H9 (cell line): ENCODE data around the gene VWA8. TPM values are rescaled to one million over a fixed set of nuclear protein-coding genes. Genes with fewer than 3 reads are reported as not detected.

Source experiments
- DNase-seq: peaks from one replicate; pipeline ENCODE4 v3.0.0-alpha.2; 2017
- H2AFZ ChIP-seq: one replicate; pipeline ENCODE4 v1.6.1; 2013; ENCODE audit warnings: mild to moderate bottlenecking, low read length, control low read depth, moderate library complexity
- H2AK5ac ChIP-seq: 2 replicates; pipeline ENCODE4 v1.6.1; 2013; ENCODE audit warnings: low read length, control low read depth, mixed read lengths; ENCODE audit not compliant: insufficient read length
- H2BK120ac ChIP-seq: one replicate; pipeline ENCODE4 v1.6.1; 2013; ENCODE audit warnings: low read depth, mild to moderate bottlenecking, low read length, control low read depth, inconsistent platforms; ENCODE audit not compliant: poor library complexity, severe bottlenecking
- H2BK12ac ChIP-seq: 2 replicates; pipeline ENCODE4 v1.6.1; 2013; ENCODE audit warnings: low read length, control low read depth, mixed read lengths, low read depth; ENCODE audit not compliant: insufficient read length
- H2BK15ac ChIP-seq: 2 replicates; pipeline ENCODE4 v1.6.1; 2013; ENCODE audit warnings: low read depth, low read length, control low read depth
- H2BK20ac ChIP-seq: one replicate; pipeline ENCODE4 v1.6.1; 2013; ENCODE audit warnings: low read depth, mild to moderate bottlenecking, low read length, control low read depth, inconsistent platforms; ENCODE audit not compliant: poor library complexity, severe bottlenecking
- H2BK5ac ChIP-seq: 2 replicates; pipeline ENCODE4 v1.6.1; 2013; ENCODE audit warnings: low read length, control low read depth, mixed read lengths; ENCODE audit not compliant: insufficient read length
- H3K14ac ChIP-seq: 2 replicates; pipeline ENCODE4 v1.6.1; 2013; ENCODE audit warnings: low read length, control low read depth; ENCODE audit not compliant: insufficient read depth
- H3K18ac ChIP-seq: 2 replicates; pipeline ENCODE4 v1.6.1; 2013; ENCODE audit warnings: low read depth, mild to moderate bottlenecking, mixed read lengths, low read length, control low read depth; ENCODE audit not compliant: insufficient read length
- H3K23ac ChIP-seq: 2 replicates; pipeline ENCODE4 v1.6.1; 2013; ENCODE audit warnings: low read length, control low read depth, mixed read lengths, low read depth; ENCODE audit not compliant: insufficient read length
- H3K23me2 ChIP-seq: 2 replicates; pipeline ENCODE4 v1.6.1; 2013; ENCODE audit warnings: low read depth, mild to moderate bottlenecking, mixed read lengths, low read length, control low read depth; ENCODE audit not compliant: insufficient read length, poor library complexity, severe bottlenecking
- H3K27ac ChIP-seq: 2 replicates; pipeline ENCODE4 v1.5.1; 2013; ENCODE audit warnings: low read length, control low read depth, mixed read lengths, low read depth; ENCODE audit not compliant: insufficient read length
- H3K27me3 ChIP-seq: 2 replicates; pipeline ENCODE4 v1.6.1; 2013; ENCODE audit warnings: low read length, control low read depth, inconsistent platforms; ENCODE audit not compliant: insufficient read depth
- H3K4ac ChIP-seq: 2 replicates; pipeline ENCODE4 v1.6.1; 2013; ENCODE audit warnings: low read depth, mild to moderate bottlenecking, control low read depth, inconsistent platforms, low read length, moderate library complexity
- H3K4me1 ChIP-seq: 2 replicates; pipeline ENCODE4 v1.6.1; 2013; ENCODE audit warnings: low read length, control low read depth, inconsistent platforms; ENCODE audit not compliant: insufficient read depth
- H3K4me2 ChIP-seq: 2 replicates; pipeline ENCODE4 v1.6.1; 2013; ENCODE audit warnings: low read length, control low read depth, mixed read lengths; ENCODE audit not compliant: insufficient read length, insufficient read depth
- H3K56ac ChIP-seq: 2 replicates; pipeline ENCODE4 v1.6.1; 2013; ENCODE audit warnings: low read depth, mild to moderate bottlenecking, mixed read lengths, low read length, control low read depth; ENCODE audit not compliant: insufficient read length
- H3K79me1 ChIP-seq: 2 replicates; pipeline ENCODE4 v1.6.1; 2013; ENCODE audit warnings: low read depth, mild to moderate bottlenecking, moderate library complexity, low read length, control low read depth, inconsistent platforms; ENCODE audit not compliant: insufficient read depth, poor library complexity, severe bottlenecking
- H3K79me2 ChIP-seq: 2 replicates; pipeline ENCODE4 v1.6.1; 2013; ENCODE audit warnings: low read length, control low read depth, inconsistent platforms; ENCODE audit not compliant: insufficient read depth
- H3K9ac ChIP-seq: 2 replicates; pipeline ENCODE4 v1.6.1; 2013; ENCODE audit warnings: low read length, control low read depth, mixed read lengths; ENCODE audit not compliant: insufficient read length; ENCODE audit errors: extremely low read depth
- H3K9me3 ChIP-seq: one replicate; pipeline ENCODE4 v1.6.1; 2013; ENCODE audit warnings: low read depth, low read length, inconsistent platforms; ENCODE audit not compliant: control insufficient read depth
- H3T11ph ChIP-seq: one replicate; pipeline ENCODE4 v1.6.1; 2013; ENCODE audit warnings: mild to moderate bottlenecking, low read length, control low read depth, inconsistent platforms
- H4K20me1 ChIP-seq: one replicate; pipeline ENCODE4 v1.6.1; 2013; ENCODE audit not compliant: control insufficient read depth, insufficient read length, insufficient read depth
- H4K5ac ChIP-seq: 2 replicates; pipeline ENCODE4 v1.6.1; 2013; ENCODE audit warnings: low read depth, mild to moderate bottlenecking, mixed read lengths, low read length, control low read depth; ENCODE audit not compliant: insufficient read length
- H4K8ac ChIP-seq: replicated peaks from 2 replicates; pipeline ENCODE4 v1.6.1; 2013; ENCODE audit warnings: low read length, control low read depth, mixed read lengths, low read depth; ENCODE audit not compliant: insufficient read length
- H4K91ac ChIP-seq: 2 replicates; pipeline ENCODE4 v1.6.1; 2013; ENCODE audit warnings: low read depth, mild to moderate bottlenecking, moderate library complexity, mixed read lengths, low read length, control low read depth; ENCODE audit not compliant: insufficient read length
- H3K27ac Mint-ChIP-seq, 3 experiments: 2 replicates in 2 of 3; 3 replicates in 1 of 3; pipeline ENCODE4 v1.8.0; 2020 to 2021; ENCODE audit warnings: mixed read lengths in 3 of 3, mild to moderate bottlenecking in 1 of 3, moderate library complexity in 1 of 3
- H3K27me3 Mint-ChIP-seq: 2 replicates; pipeline ENCODE4 v1.8.0; 2021; ENCODE audit warnings: low read depth, mild to moderate bottlenecking, moderate library complexity, mixed read lengths
- H3K36me3 Mint-ChIP-seq, 3 experiments: 2 replicates in 2 of 3; 3 replicates in 1 of 3; pipeline ENCODE4 v1.8.0; 2020 to 2021; ENCODE audit warnings: low read depth in 3 of 3, mixed read lengths in 3 of 3; ENCODE audit not compliant: insufficient read depth in 1 of 3
- H3K4me1 Mint-ChIP-seq, 2 experiments: 2 replicates each; pipeline ENCODE4 v1.8.0; 2020; ENCODE audit warnings: mixed read lengths in 2 of 2
- H3K4me3 Mint-ChIP-seq, 2 experiments: 2 replicates in 1 of 2; 3 replicates in 1 of 2; pipeline ENCODE4 v1.8.0; 2020 to 2021; ENCODE audit warnings: mild to moderate bottlenecking in 2 of 2, mixed read lengths in 2 of 2, moderate library complexity in 1 of 2
- H3K9me3 Mint-ChIP-seq, 2 experiments: 2 replicates in 1 of 2; 3 replicates in 1 of 2; pipeline ENCODE4 v1.8.0; 2020; ENCODE audit warnings: mild to moderate bottlenecking in 2 of 2, mixed read lengths in 2 of 2, moderate library complexity in 1 of 2
- WGBS: extraction: QIAGEN DNeasy Blood & Tissue Kit; methylation state at CpG from one replicate; pipeline ENCODE4 v1.1.7; 2013; ENCODE audit warnings: missing lambda C conversion rate, low lambda C conversion rate, mixed read lengths; ENCODE audit not compliant: insufficient read length; ENCODE audit errors: extremely low coverage; 5-methylcytosine and 5-hydroxymethylcytosine counted together
- total RNA-seq: library from RNA; stranded (reverse); gene quantifications from 2 replicates; pipeline ENCODE4 v1.2.1, GENCODE V29; 2021
- TF ChIP-seq, protein P1 (sequence below): fragments of 200-600 bp; sonication (generic); conservative IDR thresholded peaks from 3 replicates; pipeline ENCODE4 v1.8.0; 2021; ENCODE audit warnings: antibody characterized with exemption, mild to moderate bottlenecking

Gene VWA8
- total RNA-seq, 1 experiment from 2014 or later = 17.4 TPM

DNA sequence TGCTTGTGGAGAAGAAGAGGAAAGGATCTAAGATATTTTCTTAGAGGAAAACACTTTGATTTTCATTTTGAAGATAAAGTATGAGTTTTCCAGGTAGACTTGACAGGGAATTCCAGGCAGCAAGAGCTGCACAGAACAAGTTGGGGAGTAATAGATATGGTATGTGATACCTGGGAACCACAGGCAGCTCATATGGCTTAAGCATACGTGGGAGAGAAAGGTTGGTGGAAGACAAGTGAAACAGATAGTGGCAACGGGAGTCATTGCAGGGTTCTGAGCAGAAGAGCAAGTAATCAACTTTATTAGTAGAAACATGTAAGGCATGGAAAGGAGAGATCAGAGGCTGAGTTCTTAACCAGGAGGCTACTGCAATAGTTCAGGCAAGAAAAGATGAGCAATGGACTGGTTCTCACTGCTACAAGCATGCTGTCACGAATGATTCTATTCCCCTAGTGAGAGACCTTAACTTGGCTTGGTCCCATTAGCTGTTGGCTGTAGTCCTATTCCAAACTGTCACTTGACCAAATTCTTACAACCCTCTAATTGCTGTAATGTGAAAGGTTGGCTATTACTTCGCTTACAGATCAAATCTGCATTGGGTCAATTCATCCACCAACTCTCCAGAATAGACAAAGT is 217.9 kb downstream of the VWA8 start:
- Histone ChIP-seq H2AFZ (no peak overlapping the region), H2BK120ac (no peak overlapping the region), H3K18ac (no peak overlapping the region), H2BK5ac (no peak overlapping the region), H2AK5ac (no peak overlapping the region), H3K4ac (no peak overlapping the region), H3T11ph (no peak overlapping the region), H3K56ac (no peak overlapping the region), H3K4me2 (no peak overlapping the region), H3K23me2 (no peaks in the 10 kb centered on the region), H3K27me3 (no peaks in the 10 kb centered on the region), H3K9ac (no peak overlapping the region), H2BK15ac (no peak overlapping the region), H3K14ac (no peak overlapping the region), H4K91ac (no peak overlapping the region), H4K20me1 (no peaks in the 10 kb centered on the region), H3K4me1 (no peaks in the 10 kb centered on the region), H4K8ac (no peak overlapping the region), H3K27ac (no peak overlapping the region), H3K23ac (no peak overlapping the region), H3K79me2 (no peaks in the 10 kb centered on the region), H4K5ac (no peak overlapping the region), H2BK20ac (no peak overlapping the region), H3K9me3 (no peaks in the 10 kb centered on the region), H3K79me1 (no peaks in the 10 kb centered on the region), H2BK12ac (no peak overlapping the region)
- Mint-ChIP-seq H3K4me3 (no peak overlapping the region), H3K27ac (no peak overlapping the region), H3K9me3 (no peaks in the 10 kb centered on the region), H3K4me1 (no peaks in the 10 kb centered on the region), H3K27me3 (no peaks in the 10 kb centered on the region; the same call in 1 of the 2 replicates), H3K36me3 (peaks cover under 1 to 9% (median under 1%) of the 10 kb centered on the region in 3 experiments; a peak in 5 of 7 replicates)
- no CpG with 5 or more reads among the region's 4 CpGs for WGBS
- no peak for DNase-seq
- TF ChIP-seq, protein P1, sequence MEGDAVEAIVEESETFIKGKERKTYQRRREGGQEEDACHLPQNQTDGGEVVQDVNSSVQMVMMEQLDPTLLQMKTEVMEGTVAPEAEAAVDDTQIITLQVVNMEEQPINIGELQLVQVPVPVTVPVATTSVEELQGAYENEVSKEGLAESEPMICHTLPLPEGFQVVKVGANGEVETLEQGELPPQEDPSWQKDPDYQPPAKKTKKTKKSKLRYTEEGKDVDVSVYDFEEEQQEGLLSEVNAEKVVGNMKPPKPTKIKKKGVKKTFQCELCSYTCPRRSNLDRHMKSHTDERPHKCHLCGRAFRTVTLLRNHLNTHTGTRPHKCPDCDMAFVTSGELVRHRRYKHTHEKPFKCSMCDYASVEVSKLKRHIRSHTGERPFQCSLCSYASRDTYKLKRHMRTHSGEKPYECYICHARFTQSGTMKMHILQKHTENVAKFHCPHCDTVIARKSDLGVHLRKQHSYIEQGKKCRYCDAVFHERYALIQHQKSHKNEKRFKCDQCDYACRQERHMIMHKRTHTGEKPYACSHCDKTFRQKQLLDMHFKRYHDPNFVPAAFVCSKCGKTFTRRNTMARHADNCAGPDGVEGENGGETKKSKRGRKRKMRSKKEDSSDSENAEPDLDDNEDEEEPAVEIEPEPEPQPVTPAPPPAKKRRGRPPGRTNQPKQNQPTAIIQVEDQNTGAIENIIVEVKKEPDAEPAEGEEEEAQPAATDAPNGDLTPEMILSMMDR = no peak
